Uterus (tissue), 2 donors: Measurements from ENCODE around the gene CHMP1B.

Experiments
- CTCF ChIP-seq, 4 experiments: fragments of 200-600 bp in 2 of 4; fragments of 450-650 bp in 2 of 4; sonication (generic) in 2 of 4; IDR thresholded peaks; one replicate each; pipeline ENCODE4 v1.5.1; 2016 to 2019; ENCODE audit warnings: antibody characterized with exemption in 4 of 4, mild to moderate bottlenecking in 2 of 4, moderate library complexity in 1 of 4
- POLR2A ChIP-seq, 2 donors: fragments of 450-650 bp; IDR thresholded peaks; one replicate each; pipeline ENCODE4 v1.6.1; 2016; ENCODE audit warnings: antibody characterized with exemption in 2 of 2, mild to moderate bottlenecking in 1 of 2, moderate library complexity in 1 of 2

GRCh38 chr18:11801573-11801972 is 49.6 kb upstream of the CHMP1B start:
- TF ChIP-seq POLR2A (IDR thresholded peaks at IDR 0.05) = no peak
- TF ChIP-seq CTCF (IDR thresholded peaks at IDR 0.05) = no peak
